Measurements from ENCODE around the gene ATG16L1. TPM values are rescaled to one million over a fixed set of nuclear protein-coding genes. Genes with fewer than 3 reads are reported as not detected.
A peak's percentile ranks its signal among the peaks of the same experiment; 100 is the strongest.

ATG16L1 gene
- total RNA-seq, 1 donor from 2014 or later: 26.4 TPM

GRCh38 chr2:233343171-233343705 is 91.8 kb downstream of the ATG16L1 start:
- no peak for ATAC-seq
- intact Hi-C loops (cut with DNase I): no loop called here
- DNase-seq (ENCODE audit: low spot score): peak; percentile 19

Other genes starting within 250 kb of the ATG16L1 start
- 17.5 TPM for gene NGEF, start 238.4 kb upstream of the ATG16L1 start, total RNA-seq
- gene NEU2, start 219.0 kb upstream of the ATG16L1 start, total RNA-seq: not detected
- 56.3 TPM for gene INPP5D, start 191.3 kb upstream of the ATG16L1 start, total RNA-seq
- gene SAG, start 56.1 kb downstream of the ATG16L1 start, total RNA-seq: not detected
- 35.8 TPM for gene DGKD, start 102.8 kb downstream of the ATG16L1 start, total RNA-seq

Data from sciatic nerve (tissue), 2 donors.